GM19240 (cell line): ENCODE results near the gene ARMH3.

Experiments
- DNase-seq: peaks from one replicate; pipeline ENCODE4 v3.0.0; 2011; ENCODE audit warnings: low spot score; ENCODE audit not compliant: insufficient read length

ARMH3 gene

GRCh38 chr10:101939008-101939648 lies 116.8 kb downstream of the ARMH3 start:
- DNase-seq: no peak

- DNase-seq: no peak
Observed at GRCh38 chr10:101938305-101939007, 117.5 kb downstream of the ARMH3 start.

GRCh38 chr10:101935431-101935830 lies 120.5 kb downstream of the ARMH3 start:
- no peak for DNase-seq

GRCh38 chr10:101934686-101935305 lies 121.2 kb downstream of the ARMH3 start:
- DNase-seq: no peak

- DNase-seq: no peak
Observed at GRCh38 chr10:101933976-101934375, 122.0 kb downstream of the ARMH3 start.

GRCh38 chr10:101932183-101932582 lies 123.8 kb downstream of the ARMH3 start:
- DNase-seq: no peak

- DNase-seq: no peak
Observed at GRCh38 chr10:101925027-101925426, 130.9 kb downstream of the ARMH3 start.

- no peak for DNase-seq
Observed at GRCh38 chr10:101923256-101923655, 132.7 kb downstream of the ARMH3 start.

GRCh38 chr10:101922846-101923245 lies 133.1 kb downstream of the ARMH3 start:
- no peak for DNase-seq

GRCh38 chr10:101920546-101920945 lies 135.4 kb downstream of the ARMH3 start:
- no peak for DNase-seq

- DNase-seq: no peak
Observed at GRCh38 chr10:101919026-101919770, 136.8 kb downstream of the ARMH3 start.

GRCh38 chr10:101912561-101913179 lies 143.3 kb downstream of the ARMH3 start:
- DNase-seq: no peak

- DNase-seq: no peak
Observed at GRCh38 chr10:101906586-101907183, 149.3 kb downstream of the ARMH3 start.

- DNase-seq: no peak
Observed at GRCh38 chr10:101905251-101905650, 150.7 kb downstream of the ARMH3 start.

- peak; percentile 26 for DNase-seq
Observed at GRCh38 chr10:101903827-101904550, 152.0 kb downstream of the ARMH3 start.

GRCh38 chr10:101902820-101903145 lies 153.2 kb downstream of the ARMH3 start:
- no peak for DNase-seq

- no peak for DNase-seq
Observed at GRCh38 chr10:101902032-101902819, 153.7 kb downstream of the ARMH3 start.

- peak; percentile 48 for DNase-seq
Observed at GRCh38 chr10:101901340-101901739, 154.6 kb downstream of the ARMH3 start.

- no peak for DNase-seq
Observed at GRCh38 chr10:101897633-101898032, 158.3 kb downstream of the ARMH3 start.
